Dendritic cell treated with granulocyte-macrophage colony-stimulating factor and Interleukin-4, amounts not matched to agents 40 ng/mL and 50 ng/mL, for 4 days (primary cell): ENCODE data around the gene MALT1.
"Not testable (repeated sequence)": the region's sequence is repeated elsewhere in the genome, so short reads cannot be mapped to it uniquely, and the experiment has no call there.

Source experiments
- H3K27ac Mint-ChIP-seq: one replicate; pipeline ENCODE4 v1.8.0; 2022; ENCODE audit warnings: mild to moderate bottlenecking, mixed read lengths
- H3K27me3 Mint-ChIP-seq: one replicate; pipeline ENCODE4 v1.8.0; 2022; ENCODE audit warnings: mild to moderate bottlenecking, mixed read lengths
- H3K36me3 Mint-ChIP-seq: one replicate; pipeline ENCODE4 v1.8.0; 2022; ENCODE audit warnings: low read depth, mixed read lengths
- H3K4me1 Mint-ChIP-seq: one replicate; pipeline ENCODE4 v1.8.0; 2022; ENCODE audit warnings: low read depth, mixed read lengths
- H3K4me3 Mint-ChIP-seq: one replicate; pipeline ENCODE4 v1.8.0; 2022; ENCODE audit warnings: mild to moderate bottlenecking, moderate library complexity, mixed read lengths
- H3K9me3 Mint-ChIP-seq: one replicate; pipeline ENCODE4 v1.8.0; 2022; ENCODE audit warnings: mixed read lengths
- intact Hi-C: fragments of 100-400 bp; cut with micrococcal nuclease; formaldehyde crosslinking; loops from one replicate; pipeline ENCODE4 v1.15.0; 2022

The MALT1 gene

GRCh38 chr18:58754544-58755068, 83.3 kb downstream of the MALT1 start:
- peak overlapping the region; percentile 70 for H3K27ac Mint-ChIP-seq
- peaks cover 9% of the 10 kb centered on the region for H3K27me3 Mint-ChIP-seq
- H3K36me3 Mint-ChIP-seq, result peaks cover 24% of the 10 kb centered on the region
- H3K9me3 Mint-ChIP-seq, result no peaks in the 10 kb centered on the region
- H3K4me3 Mint-ChIP-seq, result no peak overlapping the region
- peaks cover 10% of the 10 kb centered on the region for H3K4me1 Mint-ChIP-seq
- intact Hi-C loops, result no loop called here

GRCh38 chr18:58755304-58756010, 84.2 kb downstream of the MALT1 start:
- H3K27me3 Mint-ChIP-seq, result peaks cover 16% of the 10 kb centered on the region
- peaks cover 15% of the 10 kb centered on the region for H3K36me3 Mint-ChIP-seq
- H3K9me3 Mint-ChIP-seq, result no peaks in the 10 kb centered on the region
- H3K27ac Mint-ChIP-seq, result peak overlapping the region; percentile 70
- H3K4me1 Mint-ChIP-seq, result peaks cover 10% of the 10 kb centered on the region
- intact Hi-C loops, result no loop called here
- no peak overlapping the region for H3K4me3 Mint-ChIP-seq

GRCh38 chr18:58756148-58756547, 84.9 kb downstream of the MALT1 start:
- Mint-ChIP-seq H3K4me3 (no peak overlapping the region), H3K36me3 (peaks cover 10% of the 10 kb centered on the region), H3K9me3 (no peaks in the 10 kb centered on the region), H3K27ac (no peak overlapping the region), H3K4me1 (peaks cover 10% of the 10 kb centered on the region), H3K27me3 (peaks cover 16% of the 10 kb centered on the region)
- intact Hi-C loops, result no loop called here

- Mint-ChIP-seq H3K9me3 (no peaks in the 10 kb centered on the region), H3K4me3 (no peak overlapping the region), H3K27me3 (peaks cover 16% of the 10 kb centered on the region), H3K4me1 (peaks cover 14% of the 10 kb centered on the region), H3K36me3 (peaks cover 9% of the 10 kb centered on the region), H3K27ac (no peak overlapping the region)
- intact Hi-C loops, result no loop called here
These were observed 85.5 kb downstream of the MALT1 start for GRCh38 chr18:58756596-58757240.

GRCh38 chr18:58757351-58757750, 86.1 kb downstream of the MALT1 start:
- not testable (repeated sequence) for H3K27ac Mint-ChIP-seq
- peaks cover 19% of the 10 kb centered on the region for H3K4me1 Mint-ChIP-seq

GRCh38 chr18:58758046-58758445, 86.8 kb downstream of the MALT1 start:
- intact Hi-C loops, result no loop called here
- no peak overlapping the region for H3K27ac Mint-ChIP-seq
- no peaks in the 10 kb centered on the region for H3K36me3 Mint-ChIP-seq
- peaks cover 25% of the 10 kb centered on the region for H3K4me1 Mint-ChIP-seq
- no peaks in the 10 kb centered on the region for H3K9me3 Mint-ChIP-seq
- no peak overlapping the region for H3K4me3 Mint-ChIP-seq
- H3K27me3 Mint-ChIP-seq, result peaks cover 25% of the 10 kb centered on the region

More at GRCh38 chr18:58757351-58757750, 86.1 kb downstream of the MALT1 start:
- H3K36me3 Mint-ChIP-seq, intact Hi-C loops, H3K4me3 Mint-ChIP-seq, H3K9me3 Mint-ChIP-seq: not testable (repeated sequence)
- H3K27me3 Mint-ChIP-seq, result peaks cover 18% of the 10 kb centered on the region

GRCh38 chr18:58758606-58759005, 87.3 kb downstream of the MALT1 start:
- H3K4me3 Mint-ChIP-seq, result no peak overlapping the region
- intact Hi-C loops, result no loop called here
- peaks cover 25% of the 10 kb centered on the region for H3K4me1 Mint-ChIP-seq
- no peaks in the 10 kb centered on the region for H3K36me3 Mint-ChIP-seq
- peaks cover 30% of the 10 kb centered on the region for H3K27me3 Mint-ChIP-seq
- no peaks in the 10 kb centered on the region for H3K9me3 Mint-ChIP-seq
- no peak overlapping the region for H3K27ac Mint-ChIP-seq

- peaks cover 15% of the 10 kb centered on the region for H3K4me1 Mint-ChIP-seq
- H3K4me3 Mint-ChIP-seq, result no peak overlapping the region
- H3K36me3 Mint-ChIP-seq, result no peaks in the 10 kb centered on the region
- peaks cover 50% of the 10 kb centered on the region for H3K27me3 Mint-ChIP-seq
- intact Hi-C loops, result loop anchor here (5.0 to 10.0 kb wide), 2 partner anchors 157 to 579 kb away; no protein-coding TSS in a partner anchor
- no peak overlapping the region for H3K27ac Mint-ChIP-seq
- no peaks in the 10 kb centered on the region for H3K9me3 Mint-ChIP-seq
These were observed 90.1 kb downstream of the MALT1 start for GRCh38 chr18:58761241-58761969.

GRCh38 chr18:58761970-58762780, 90.9 kb downstream of the MALT1 start:
- H3K4me1 Mint-ChIP-seq, result peaks cover 15% of the 10 kb centered on the region
- no peak overlapping the region for H3K4me3 Mint-ChIP-seq
- no peaks in the 10 kb centered on the region for H3K9me3 Mint-ChIP-seq
- H3K36me3 Mint-ChIP-seq, result no peaks in the 10 kb centered on the region
- no peak overlapping the region for H3K27ac Mint-ChIP-seq
- H3K27me3 Mint-ChIP-seq, result peaks cover 57% of the 10 kb centered on the region
- intact Hi-C loops, result loop anchor here (5.0 to 10.0 kb wide), 2 partner anchors 157 to 580 kb away; no protein-coding TSS in a partner anchor

GRCh38 chr18:58762781-58763171, 91.5 kb downstream of the MALT1 start:
- H3K27ac Mint-ChIP-seq, result no peak overlapping the region
- H3K4me1 Mint-ChIP-seq, result peaks cover 15% of the 10 kb centered on the region
- no peaks in the 10 kb centered on the region for H3K9me3 Mint-ChIP-seq
- H3K4me3 Mint-ChIP-seq, result no peak overlapping the region
- H3K36me3 Mint-ChIP-seq, result no peaks in the 10 kb centered on the region
- intact Hi-C loops, result loop anchor here (5.0 to 10.0 kb wide), 2 partner anchors 158 to 580 kb away; no protein-coding TSS in a partner anchor
- peaks cover 61% of the 10 kb centered on the region for H3K27me3 Mint-ChIP-seq

- intact Hi-C loops, result loop anchor here (5.0 to 10.0 kb wide), 2 partner anchors 161 to 306 kb away; no protein-coding TSS in a partner anchor
- peaks cover 70% of the 10 kb centered on the region for H3K27me3 Mint-ChIP-seq
- H3K36me3 Mint-ChIP-seq, result no peaks in the 10 kb centered on the region
- no peaks in the 10 kb centered on the region for H3K9me3 Mint-ChIP-seq
- H3K4me1 Mint-ChIP-seq, result peaks cover 20% of the 10 kb centered on the region
- H3K27ac Mint-ChIP-seq, result no peak overlapping the region
- no peak overlapping the region for H3K4me3 Mint-ChIP-seq
These were observed 94.9 kb downstream of the MALT1 start for GRCh38 chr18:58766164-58766563.

GRCh38 chr18:58766946-58767345, 95.7 kb downstream of the MALT1 start:
- intact Hi-C loops, result loop anchor here (5.0 to 10.0 kb wide), 2 partner anchors 162 to 305 kb away; no protein-coding TSS in a partner anchor
- Mint-ChIP-seq H3K27ac (no peak overlapping the region), H3K9me3 (no peaks in the 10 kb centered on the region), H3K27me3 (peaks cover 70% of the 10 kb centered on the region), H3K36me3 (no peaks in the 10 kb centered on the region), H3K4me1 (peaks cover 14% of the 10 kb centered on the region), H3K4me3 (no peak overlapping the region)
